Calu3 (cell line): ENCODE results near the gene YLPM1. TPM values are rescaled to one million over a fixed set of nuclear protein-coding genes. Genes with fewer than 3 reads are reported as not detected.

ENCODE experiments used
- BruUV-seq: library from RNA; stranded (reverse); fragments of 400-500 nt; replicated peaks from 2 replicates; lab custom pipeline; 2021; lab: Mats Ljungman, UMichigan
- CTCF ChIA-PET: fragments of 300-600 bp; sonication (Branson Sonifier 250); formaldehyde crosslinking; loops from one replicate; lab custom pipeline; 2022; ENCODE audit warnings: antibody characterized with exemption; lab: Charles Lee
- DNase-seq: peaks from one replicate; pipeline ENCODE4 v3.0.0; 2022
- H3K27ac Mint-ChIP-seq: one replicate; pipeline ENCODE4 v1.8.0; 2022; ENCODE audit warnings: mixed read lengths; ENCODE audit not compliant: unreplicated experiment
- H3K27me3 Mint-ChIP-seq: one replicate; pipeline ENCODE4 v1.8.0; 2022; ENCODE audit warnings: mixed read lengths; ENCODE audit not compliant: unreplicated experiment
- H3K36me3 Mint-ChIP-seq: one replicate; pipeline ENCODE4 v1.8.0; 2022; ENCODE audit warnings: mild to moderate bottlenecking, moderate library complexity, mixed read lengths; ENCODE audit not compliant: insufficient read depth, unreplicated experiment
- H3K4me1 Mint-ChIP-seq: one replicate; pipeline ENCODE4 v1.8.0; 2022; ENCODE audit warnings: mild to moderate bottlenecking, low read depth, mixed read lengths; ENCODE audit not compliant: unreplicated experiment
- H3K4me3 Mint-ChIP-seq: one replicate; pipeline ENCODE4 v1.8.0; 2022; ENCODE audit warnings: mild to moderate bottlenecking, low read depth, moderate library complexity, mixed read lengths; ENCODE audit not compliant: unreplicated experiment
- H3K9me3 Mint-ChIP-seq: one replicate; pipeline ENCODE4 v1.8.0; 2022; ENCODE audit warnings: low read depth, mixed read lengths; ENCODE audit not compliant: unreplicated experiment
- intact Hi-C: fragments of 100-400 bp; cut with micrococcal nuclease; formaldehyde crosslinking; loops from one replicate; pipeline ENCODE4 v1.10.0; 2022; ENCODE audit not compliant: unreplicated experiment
- total RNA-seq: library from RNA; stranded (reverse); gene quantifications from 2 replicates; pipeline ENCODE4 v1.2.3, GENCODE V29; 2022
- TF ChIP-seq, protein P1 (sequence below): fragments of 200-600 bp; IDR thresholded peaks from one replicate; pipeline ENCODE4 v1.8.0; 2022; ENCODE audit warnings: antibody characterized with exemption; ENCODE audit not compliant: unreplicated experiment

The YLPM1 gene
- total RNA-seq, 1 experiment from 2014 or later = 67.5 TPM

DNA sequence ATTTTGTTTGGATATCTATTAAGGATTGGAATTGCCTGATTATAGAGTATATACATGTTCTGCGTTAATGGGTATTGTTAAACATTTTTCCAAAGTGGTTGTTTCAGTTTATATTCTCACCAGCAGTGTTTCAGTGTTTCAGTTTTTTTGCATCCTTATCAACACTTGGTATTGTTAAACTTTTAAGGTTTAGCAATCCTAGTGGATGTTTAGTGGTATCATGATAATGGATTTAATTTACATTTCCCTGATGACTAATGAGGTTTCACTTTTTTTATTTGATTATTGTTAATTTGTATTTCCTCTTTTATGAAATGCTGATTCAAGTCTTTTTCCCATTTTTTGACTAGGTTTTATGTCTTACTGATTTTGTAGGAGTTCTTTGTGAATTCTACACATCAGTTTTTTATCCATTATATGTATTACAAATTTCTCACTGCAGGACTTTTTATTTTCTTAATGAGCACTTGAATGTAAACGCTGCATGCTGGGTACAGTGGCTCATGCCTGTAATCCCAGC lies 23.7 kb downstream of the YLPM1 start:
- H3K4me3 Mint-ChIP-seq = no peak overlapping the region

DNA sequence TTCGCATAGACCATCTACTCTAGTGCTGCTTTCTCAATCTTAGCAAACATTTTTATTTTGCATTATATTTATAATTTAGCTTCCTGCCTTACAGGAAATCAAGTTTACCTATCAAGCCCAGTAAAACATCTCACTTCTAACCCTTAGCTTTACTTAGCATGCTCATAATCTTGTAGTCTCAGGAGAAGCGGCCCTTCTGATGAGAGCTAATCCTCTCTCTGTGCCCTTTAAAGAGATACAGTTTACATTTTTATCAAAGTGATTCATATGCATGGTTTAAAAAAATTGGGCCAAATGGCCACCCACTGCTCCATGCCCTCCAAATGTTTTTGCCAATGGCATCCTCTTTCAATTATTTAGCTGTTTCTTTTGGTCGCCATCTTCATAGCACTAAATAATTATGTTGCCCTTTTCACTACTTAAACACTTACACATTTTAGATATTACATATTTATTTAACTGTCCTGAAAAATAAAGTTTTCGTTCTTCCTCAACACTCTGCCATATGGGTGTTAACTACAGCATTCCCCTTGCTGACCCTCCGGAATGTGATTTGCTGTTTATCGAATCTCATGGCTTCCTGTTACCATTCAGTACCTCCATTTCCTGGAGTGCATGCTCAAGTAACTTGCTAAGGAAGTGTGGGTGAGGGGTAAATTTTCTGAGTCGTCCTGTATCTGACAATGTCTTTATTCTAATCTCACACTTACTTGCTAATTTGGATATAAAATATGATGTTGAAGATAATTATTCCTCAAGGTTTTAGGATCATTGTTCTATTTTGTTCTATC lies 29.3 kb downstream of the YLPM1 start:
- no peak overlapping the region for H3K4me3 Mint-ChIP-seq
- TF ChIP-seq, protein P1, sequence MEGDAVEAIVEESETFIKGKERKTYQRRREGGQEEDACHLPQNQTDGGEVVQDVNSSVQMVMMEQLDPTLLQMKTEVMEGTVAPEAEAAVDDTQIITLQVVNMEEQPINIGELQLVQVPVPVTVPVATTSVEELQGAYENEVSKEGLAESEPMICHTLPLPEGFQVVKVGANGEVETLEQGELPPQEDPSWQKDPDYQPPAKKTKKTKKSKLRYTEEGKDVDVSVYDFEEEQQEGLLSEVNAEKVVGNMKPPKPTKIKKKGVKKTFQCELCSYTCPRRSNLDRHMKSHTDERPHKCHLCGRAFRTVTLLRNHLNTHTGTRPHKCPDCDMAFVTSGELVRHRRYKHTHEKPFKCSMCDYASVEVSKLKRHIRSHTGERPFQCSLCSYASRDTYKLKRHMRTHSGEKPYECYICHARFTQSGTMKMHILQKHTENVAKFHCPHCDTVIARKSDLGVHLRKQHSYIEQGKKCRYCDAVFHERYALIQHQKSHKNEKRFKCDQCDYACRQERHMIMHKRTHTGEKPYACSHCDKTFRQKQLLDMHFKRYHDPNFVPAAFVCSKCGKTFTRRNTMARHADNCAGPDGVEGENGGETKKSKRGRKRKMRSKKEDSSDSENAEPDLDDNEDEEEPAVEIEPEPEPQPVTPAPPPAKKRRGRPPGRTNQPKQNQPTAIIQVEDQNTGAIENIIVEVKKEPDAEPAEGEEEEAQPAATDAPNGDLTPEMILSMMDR = no peak
- CTCF ChIA-PET = interaction anchor here (0.5 to 1.8 kb wide), 3 partner anchors 9 to 615 kb away, joined by 4 to 6 read pairs (median 5); no protein-coding TSS in a partner anchor
- peaks cover 9% of the 10 kb centered on the region for H3K4me1 Mint-ChIP-seq
- no peaks in the 10 kb centered on the region for H3K9me3 Mint-ChIP-seq
- H3K27me3 Mint-ChIP-seq = no peaks in the 10 kb centered on the region
- peaks cover 5% of the 10 kb centered on the region for H3K36me3 Mint-ChIP-seq
- no peak for DNase-seq
- intact Hi-C loops = no loop called here
- no TSS peak for BruUV-seq
- no peak overlapping the region for H3K27ac Mint-ChIP-seq

More for the DNA sequence above, 23.7 kb downstream of the YLPM1 start:
- intact Hi-C loops = no loop called here
- no peak for DNase-seq
- CTCF ChIA-PET = no interaction called here
- no peaks in the 10 kb centered on the region for H3K9me3 Mint-ChIP-seq
- no peaks in the 10 kb centered on the region for H3K27me3 Mint-ChIP-seq
- BruUV-seq = no TSS peak
- H3K27ac Mint-ChIP-seq = no peak overlapping the region
- TF ChIP-seq, protein P1 = no peak
- H3K36me3 Mint-ChIP-seq = peaks cover 32% of the 10 kb centered on the region
- no peaks in the 10 kb centered on the region for H3K4me1 Mint-ChIP-seq

DNA sequence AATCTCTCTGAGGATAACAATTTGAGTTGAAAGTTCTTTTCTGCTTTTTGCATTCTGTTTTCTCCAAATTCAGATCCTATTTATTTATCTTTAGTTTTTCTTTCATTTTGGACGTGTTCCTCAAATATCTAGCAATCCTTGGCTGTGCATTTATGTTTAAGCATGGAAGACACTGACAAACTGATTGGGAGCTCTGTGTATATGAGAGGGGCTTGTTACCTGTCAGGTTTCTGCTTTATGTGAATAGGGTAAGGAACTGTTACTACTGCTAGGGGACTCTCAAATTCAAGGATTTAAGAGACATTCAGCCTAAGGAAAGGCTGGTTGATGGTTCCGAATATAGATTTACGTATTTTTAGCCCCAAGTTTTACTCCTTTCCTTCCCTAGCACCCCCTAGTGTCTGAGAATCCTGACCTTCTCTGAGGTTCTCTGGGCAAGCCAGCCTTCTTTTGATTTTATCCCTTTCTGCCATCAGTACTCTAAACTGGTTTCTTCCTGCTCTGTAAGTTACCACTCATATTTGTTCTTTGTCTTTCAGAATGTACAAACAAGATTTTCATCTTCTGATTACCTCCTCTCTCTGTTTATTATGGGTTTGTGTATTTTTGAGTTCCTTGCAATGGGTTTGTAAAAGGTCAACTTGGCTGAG lies 30.5 kb downstream of the YLPM1 start:
- DNase-seq = no peak
- no peaks in the 10 kb centered on the region for H3K9me3 Mint-ChIP-seq
- intact Hi-C loops = no loop called here
- BruUV-seq = no TSS peak
- TF ChIP-seq, protein P1 = no peak
- no peaks in the 10 kb centered on the region for H3K27me3 Mint-ChIP-seq
- H3K27ac Mint-ChIP-seq = no peak overlapping the region
- no peak overlapping the region for H3K4me3 Mint-ChIP-seq
- peaks cover 4% of the 10 kb centered on the region for H3K36me3 Mint-ChIP-seq
- H3K4me1 Mint-ChIP-seq = peaks cover 9% of the 10 kb centered on the region
- CTCF ChIA-PET = interaction anchor here (1.0 kb wide), 1 partner anchor 185 kb away, joined by 3 read pairs; no protein-coding TSS in a partner anchor

DNA sequence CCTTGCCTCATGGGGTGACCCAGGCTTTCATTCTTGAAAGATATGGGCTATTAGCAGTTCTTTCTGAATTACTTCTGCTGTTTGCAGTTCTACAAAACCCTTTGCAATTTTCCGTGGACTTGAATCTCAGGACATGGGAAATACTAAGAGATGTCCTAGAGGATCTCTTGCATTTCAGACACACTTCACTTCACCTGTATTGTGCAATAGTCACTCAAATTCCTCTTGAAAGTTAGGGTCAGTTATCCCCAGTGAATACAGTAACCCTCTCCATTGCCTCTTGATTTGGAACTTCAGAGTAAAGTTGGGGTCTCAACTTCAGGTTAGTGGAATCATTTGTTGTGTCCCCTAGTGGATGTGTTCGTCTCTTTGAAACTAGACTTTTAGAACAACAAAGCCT lies 31.8 kb downstream of the YLPM1 start:
- Mint-ChIP-seq H3K36me3 (peaks cover 4% of the 10 kb centered on the region), H3K27me3 (no peaks in the 10 kb centered on the region), H3K4me3 (no peak overlapping the region), H3K4me1 (peaks cover 9% of the 10 kb centered on the region), H3K27ac (no peak overlapping the region), H3K9me3 (no peaks in the 10 kb centered on the region)
- CTCF ChIA-PET = no interaction called here
- BruUV-seq = no TSS peak
- no peak for DNase-seq
- intact Hi-C loops = no loop called here
- TF ChIP-seq, protein P1 = no peak
